Fibroblast of upper back skin (primary cell): ENCODE measurements around the gene HMG20A.
A peak's percentile ranks its signal among the peaks of the same experiment; 100 is the strongest.
"Not testable (repeated sequence)": the region's sequence is repeated elsewhere in the genome, so short reads cannot be mapped to it uniquely, and the experiment has no call there.

Experiments used
- DNase-seq: peaks from one replicate; pipeline ENCODE4 v3.0.0-alpha.2; 2013

The HMG20A gene

GRCh38 chr15:77420610-77421369 lies at the start of gene HMG20A:
Gene HMG20A, plus strand, starts transcription at chr15:77420888. Its CDS starts 37,520 bp downstream, at chr15:77458408.
- peak; percentile 81 for DNase-seq

GRCh38 chr15:77371850-77372563 lies 48.7 kb upstream of the HMG20A start:
- no peak for DNase-seq

- no peak for DNase-seq
Measured at GRCh38 chr15:77373441-77373840, 47.2 kb upstream of the HMG20A start.

GRCh38 chr15:77375133-77375532 lies 45.6 kb upstream of the HMG20A start:
- DNase-seq, result no peak

- no peak for DNase-seq
Measured at GRCh38 chr15:77376770-77377169, 43.9 kb upstream of the HMG20A start.

GRCh38 chr15:77380033-77380432 lies 40.7 kb upstream of the HMG20A start:
- no peak for DNase-seq

GRCh38 chr15:77384086-77384485 lies 36.6 kb upstream of the HMG20A start:
- no peak for DNase-seq

- no peak for DNase-seq
Measured at GRCh38 chr15:77384589-77385359, 35.9 kb upstream of the HMG20A start.

GRCh38 chr15:77386626-77387025 lies 34.1 kb upstream of the HMG20A start:
- DNase-seq, result no peak

- peak; percentile 31 for DNase-seq
Measured at GRCh38 chr15:77387365-77388105, 33.2 kb upstream of the HMG20A start.

GRCh38 chr15:77391372-77391951 lies 29.2 kb upstream of the HMG20A start:
- DNase-seq, result no peak

- DNase-seq, result no peak
Measured at GRCh38 chr15:77392762-77393470, 27.8 kb upstream of the HMG20A start.

GRCh38 chr15:77393471-77393840 lies 27.2 kb upstream of the HMG20A start:
- DNase-seq, result peak; percentile 31

GRCh38 chr15:77395013-77395774 lies 25.5 kb upstream of the HMG20A start:
- DNase-seq, result no peak

GRCh38 chr15:77396692-77397091 lies 24.0 kb upstream of the HMG20A start:
- no peak for DNase-seq

GRCh38 chr15:77398927-77399326 lies 21.8 kb upstream of the HMG20A start:
- DNase-seq, result no peak

GRCh38 chr15:77400258-77400657 lies 20.4 kb upstream of the HMG20A start:
- no peak for DNase-seq

- peak; percentile 81 for DNase-seq
Measured at GRCh38 chr15:77402740-77403379, 17.8 kb upstream of the HMG20A start.

GRCh38 chr15:77406173-77406759 lies 14.4 kb upstream of the HMG20A start:
- not testable (repeated sequence) for DNase-seq

- no peak for DNase-seq
Measured at GRCh38 chr15:77406846-77407245, 13.8 kb upstream of the HMG20A start.
